LNCaP clone FGC (cell line): Measurements from ENCODE around the gene SLC38A10.
"Not testable (repeated sequence)": the region's sequence is repeated elsewhere in the genome, so short reads cannot be mapped to it uniquely, and the experiment has no call there.

Source experiments
- DNase-seq: peaks from one replicate; pipeline ENCODE4 v3.0.0-alpha.2; 2011; ENCODE audit warnings: low read depth
- H3K4me3 ChIP-seq: 2 replicates; pipeline ENCODE4 v1.5.1; 2011; ENCODE audit warnings: mild to moderate bottlenecking, low read depth, low read length, control low read depth
- TF ChIP-seq, protein P1 (sequence below): IDR thresholded peaks from 2 replicates; pipeline ENCODE4 v1.5.1; 2012; ENCODE audit warnings: mild to moderate bottlenecking; ENCODE audit not compliant: control insufficient read depth, insufficient read depth; ENCODE audit errors: extremely low read depth

Gene SLC38A10

DNA sequence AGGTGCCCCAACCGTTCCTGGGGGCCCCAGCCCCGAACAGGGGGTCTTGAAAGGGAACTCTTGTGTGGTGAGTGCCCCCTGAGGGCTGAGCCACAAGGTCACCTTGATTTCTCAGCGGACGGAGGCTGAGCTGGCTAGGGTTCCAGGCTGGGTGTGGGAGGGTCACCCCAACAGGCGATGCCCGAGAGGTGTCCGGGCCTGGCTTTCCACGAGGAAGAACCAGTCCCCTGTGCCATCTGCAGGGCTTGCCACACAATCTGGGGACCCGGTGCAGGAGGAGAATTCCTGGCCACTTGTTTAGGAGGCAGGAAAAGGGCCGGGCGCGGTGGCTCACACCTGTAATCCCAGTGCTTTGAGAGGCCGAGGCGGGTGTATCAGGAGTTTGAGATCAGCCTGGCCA is 16.8 kb upstream of the SLC38A10 start:
- DNase-seq = no peak
- TF ChIP-seq, protein P1, sequence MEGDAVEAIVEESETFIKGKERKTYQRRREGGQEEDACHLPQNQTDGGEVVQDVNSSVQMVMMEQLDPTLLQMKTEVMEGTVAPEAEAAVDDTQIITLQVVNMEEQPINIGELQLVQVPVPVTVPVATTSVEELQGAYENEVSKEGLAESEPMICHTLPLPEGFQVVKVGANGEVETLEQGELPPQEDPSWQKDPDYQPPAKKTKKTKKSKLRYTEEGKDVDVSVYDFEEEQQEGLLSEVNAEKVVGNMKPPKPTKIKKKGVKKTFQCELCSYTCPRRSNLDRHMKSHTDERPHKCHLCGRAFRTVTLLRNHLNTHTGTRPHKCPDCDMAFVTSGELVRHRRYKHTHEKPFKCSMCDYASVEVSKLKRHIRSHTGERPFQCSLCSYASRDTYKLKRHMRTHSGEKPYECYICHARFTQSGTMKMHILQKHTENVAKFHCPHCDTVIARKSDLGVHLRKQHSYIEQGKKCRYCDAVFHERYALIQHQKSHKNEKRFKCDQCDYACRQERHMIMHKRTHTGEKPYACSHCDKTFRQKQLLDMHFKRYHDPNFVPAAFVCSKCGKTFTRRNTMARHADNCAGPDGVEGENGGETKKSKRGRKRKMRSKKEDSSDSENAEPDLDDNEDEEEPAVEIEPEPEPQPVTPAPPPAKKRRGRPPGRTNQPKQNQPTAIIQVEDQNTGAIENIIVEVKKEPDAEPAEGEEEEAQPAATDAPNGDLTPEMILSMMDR = no peak
- no peak overlapping the region for H3K4me3 ChIP-seq

DNA sequence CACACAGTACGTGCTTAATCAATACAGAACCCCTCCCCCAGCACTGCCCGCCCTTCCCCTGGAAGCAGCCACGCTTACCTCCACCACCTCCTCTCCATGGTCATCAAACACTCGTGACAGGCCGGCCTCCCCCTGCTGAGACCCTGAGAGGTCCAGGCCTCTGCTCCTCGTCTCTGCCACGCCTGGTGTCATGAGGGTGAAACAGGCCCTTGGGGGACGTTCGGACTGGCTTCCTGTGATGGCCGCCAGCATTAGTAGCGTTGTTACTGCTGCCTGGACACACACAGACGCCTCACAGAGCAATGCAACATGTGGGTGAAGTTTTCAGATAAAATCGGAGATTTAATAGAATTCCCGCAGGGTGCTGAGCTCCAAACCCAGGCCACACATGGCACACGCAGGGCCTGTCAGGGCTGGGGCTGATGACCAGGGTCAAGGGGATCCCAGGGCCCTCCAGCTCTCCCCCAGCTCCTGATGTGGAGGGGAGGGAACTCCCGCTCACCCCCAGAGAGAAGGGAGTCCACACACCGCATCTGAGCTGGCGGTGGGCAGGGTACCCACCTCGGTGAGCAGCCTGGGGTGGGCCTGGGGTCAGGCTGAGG is 15.9 kb upstream of the SLC38A10 start:
- no peak overlapping the region for H3K4me3 ChIP-seq
- DNase-seq = no peak
- TF ChIP-seq, protein P1 = no peak

DNA sequence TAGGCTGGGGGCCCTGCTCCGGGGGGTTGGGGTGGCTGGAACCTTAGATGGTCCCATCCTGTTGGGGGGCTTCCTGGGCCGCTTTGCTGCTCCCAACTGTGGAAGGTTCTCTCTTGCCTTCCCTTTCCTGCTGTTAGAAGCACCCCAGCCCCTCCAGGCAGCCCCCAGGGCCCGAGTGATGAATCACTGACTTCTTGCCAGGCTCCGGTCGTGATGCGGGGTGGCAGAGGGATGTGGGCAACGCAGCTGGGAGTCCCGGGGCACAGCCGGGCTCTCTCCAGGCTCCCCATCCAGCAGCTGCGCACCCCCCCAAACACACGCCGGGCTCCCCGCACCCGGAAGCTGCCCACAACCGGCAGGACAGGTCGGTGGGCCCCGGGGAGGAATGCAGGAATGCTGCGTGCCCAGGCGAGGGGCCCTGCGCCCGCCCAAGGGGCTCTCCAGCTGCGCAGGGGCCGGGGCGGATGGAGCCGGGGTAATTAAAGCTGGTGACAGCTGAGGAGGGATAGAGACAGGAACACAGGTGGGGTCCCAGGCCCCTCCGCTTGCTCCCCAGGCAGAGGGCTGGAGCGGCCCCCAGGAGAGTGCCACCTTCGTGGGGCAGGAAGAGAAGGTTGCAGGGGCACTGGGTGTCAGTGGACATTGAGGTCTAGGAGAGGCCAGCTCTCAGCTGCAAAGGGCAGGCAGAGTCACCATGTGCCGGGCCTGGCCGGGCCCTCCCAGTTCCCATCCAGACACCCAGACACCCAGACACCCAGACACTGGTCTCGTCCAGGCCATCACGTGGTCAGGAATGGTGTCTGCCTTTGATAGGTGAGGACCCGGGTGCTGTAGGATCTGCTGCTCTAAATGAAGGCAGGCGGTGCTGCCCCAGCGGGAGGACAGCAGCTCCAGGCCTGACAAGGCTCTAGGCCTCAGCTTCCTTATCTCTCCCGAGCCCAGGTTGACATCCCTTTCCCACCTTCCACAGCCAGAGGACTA is 15.0 kb upstream of the SLC38A10 start:
- no peak overlapping the region for H3K4me3 ChIP-seq
- TF ChIP-seq, protein P1 = no peak
- DNase-seq = no peak

DNA sequence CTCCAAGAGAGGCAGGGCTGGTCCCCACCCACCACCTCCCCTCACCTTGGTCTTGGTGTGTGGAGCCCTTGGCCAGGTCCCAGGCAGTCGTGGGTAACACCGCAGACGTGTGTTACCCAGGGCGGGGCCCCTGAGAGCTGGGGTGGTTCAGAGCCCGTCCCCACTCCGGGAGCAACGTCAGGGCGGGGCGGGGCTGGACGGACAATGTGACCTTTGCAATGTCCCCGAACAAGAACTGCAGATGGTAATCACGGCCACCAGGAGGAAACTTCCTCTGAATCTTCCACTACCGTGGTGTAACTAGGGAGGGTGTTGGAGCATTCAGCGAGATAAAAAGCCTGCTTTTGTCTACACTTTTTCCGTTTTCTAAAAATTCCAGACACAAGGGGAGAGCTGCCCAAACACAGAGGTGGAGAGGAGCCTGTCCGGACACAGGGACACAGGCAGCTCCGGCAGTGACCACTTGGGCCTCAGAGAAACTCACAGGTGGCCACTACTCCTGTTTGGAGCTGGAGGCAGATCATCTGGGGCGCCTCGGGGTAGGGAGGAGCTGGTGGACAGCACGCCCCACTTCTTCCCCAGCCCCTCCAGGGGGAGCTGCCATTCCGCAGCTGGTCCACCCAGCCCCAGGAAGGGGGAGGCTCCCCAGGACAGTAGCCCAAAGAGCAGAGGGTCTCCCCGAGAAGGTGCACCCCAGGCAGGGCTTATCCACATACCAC is 14.2 kb upstream of the SLC38A10 start:
- peak; percentile 67 for DNase-seq
- TF ChIP-seq, protein P1 = peak; percentile 34
- H3K4me3 ChIP-seq = peak overlapping the region; percentile 36

DNA sequence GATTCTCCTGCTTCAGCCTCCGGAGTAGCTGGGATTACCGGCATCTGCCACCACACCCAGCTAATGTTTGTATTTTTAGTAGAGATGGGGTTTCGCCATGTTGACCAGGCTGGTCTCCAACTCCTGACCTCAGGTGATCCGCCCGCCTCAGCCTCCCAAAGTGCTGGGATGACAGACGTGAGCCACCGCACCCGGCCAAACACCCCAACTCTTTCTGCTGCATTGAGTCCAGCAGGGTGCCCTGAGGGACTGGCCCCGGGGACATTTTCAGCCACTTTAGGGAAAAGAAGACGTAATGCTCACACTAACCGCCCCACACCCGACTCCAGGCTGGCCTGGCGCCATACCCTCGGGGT is 13.7 kb upstream of the SLC38A10 start:
- peak overlapping the region; percentile 36 for H3K4me3 ChIP-seq
- DNase-seq = not testable (repeated sequence)

DNA sequence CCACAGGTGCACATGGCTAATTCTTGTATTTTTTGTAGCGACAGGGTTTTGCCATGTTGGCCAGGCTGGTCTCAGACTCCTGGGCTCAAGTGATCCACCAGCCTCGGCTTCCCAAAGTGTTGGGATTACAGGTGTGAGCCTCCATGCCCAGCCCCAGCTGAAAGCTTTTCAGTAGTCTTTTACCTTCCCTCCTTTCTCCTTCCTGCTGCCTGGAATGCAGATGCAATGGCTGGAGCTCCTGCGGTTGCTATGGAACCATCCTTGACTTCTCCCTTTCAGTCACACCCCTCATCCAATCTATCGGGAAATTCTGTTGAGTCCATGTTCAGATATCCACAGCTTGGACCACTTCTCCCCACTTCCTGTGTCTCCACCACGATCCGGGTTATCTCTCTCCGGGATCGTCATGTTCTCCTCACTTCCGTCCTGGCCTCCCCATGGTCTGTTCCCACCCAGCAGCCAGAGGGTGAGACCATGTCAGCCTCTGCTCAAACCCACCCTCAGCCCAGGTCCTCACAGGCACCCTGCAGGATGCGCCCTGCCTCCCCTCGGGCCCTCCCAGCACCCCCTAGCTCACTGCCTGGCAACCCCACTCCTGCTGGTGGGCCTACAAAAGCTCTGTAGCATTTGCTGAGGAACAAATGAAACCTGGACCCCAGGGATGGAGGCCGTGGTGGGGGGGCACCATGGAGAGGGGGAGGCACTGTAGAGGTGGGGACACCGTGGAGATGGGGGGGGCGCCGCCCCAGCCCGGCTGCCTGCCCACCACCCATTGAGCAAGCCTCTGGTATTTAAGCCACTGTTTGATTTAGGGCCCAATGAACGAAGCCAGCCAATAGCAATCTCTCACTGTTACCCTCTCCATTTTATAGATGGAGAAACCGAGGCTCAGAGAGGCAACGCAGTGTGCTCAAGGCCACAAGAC is 12.8 kb upstream of the SLC38A10 start:
- H3K4me3 ChIP-seq = no peak overlapping the region
- TF ChIP-seq, protein P1 = no peak
- DNase-seq = no peak
